ENCODE data around the gene ANKRD55.
"Not testable (repeated sequence)": the region's sequence is repeated elsewhere in the genome, so short reads cannot be mapped to it uniquely, and the experiment has no call there.

ANKRD55 gene

GRCh38 chr5:56233230-56233629 is at the start of gene ANKRD55:
ANKRD55 (minus strand) TSS chr5:56233330; CDS start chr5:56232913, 417 bp downstream.
- no peak for DNase-seq (ENCODE audit: extremely low read depth in 1 of 2, low read depth in 1 of 2)

GRCh38 chr5:56282216-56282615 is 49.1 kb upstream of the ANKRD55 start:
- no peak for DNase-seq (ENCODE audit: extremely low read depth in 1 of 2, low read depth in 1 of 2)

- DNase-seq (ENCODE audit: extremely low read depth in 1 of 2, low read depth in 1 of 2) = no peak
Measured at GRCh38 chr5:56281489-56282165, 48.5 kb upstream of the ANKRD55 start.

GRCh38 chr5:56279979-56280378 is 46.8 kb upstream of the ANKRD55 start:
- DNase-seq (ENCODE audit: extremely low read depth in 1 of 2, low read depth in 1 of 2) = no peak

GRCh38 chr5:56279291-56279690 is 46.2 kb upstream of the ANKRD55 start:
- no peak for DNase-seq (ENCODE audit: extremely low read depth in 1 of 2, low read depth in 1 of 2)

- no peak for DNase-seq (ENCODE audit: extremely low read depth in 1 of 2, low read depth in 1 of 2)
Measured at GRCh38 chr5:56278335-56278753, 45.2 kb upstream of the ANKRD55 start.

GRCh38 chr5:56277573-56277972 is 44.4 kb upstream of the ANKRD55 start:
- no peak for DNase-seq (ENCODE audit: extremely low read depth in 1 of 2, low read depth in 1 of 2)

GRCh38 chr5:56273376-56273955 is 40.3 kb upstream of the ANKRD55 start:
- no peak for DNase-seq (ENCODE audit: extremely low read depth in 1 of 2, low read depth in 1 of 2)

GRCh38 chr5:56272765-56273164 is 39.6 kb upstream of the ANKRD55 start:
- DNase-seq (ENCODE audit: extremely low read depth in 1 of 2, low read depth in 1 of 2) = no peak

GRCh38 chr5:56270568-56271392 is 37.6 kb upstream of the ANKRD55 start:
- DNase-seq (ENCODE audit: extremely low read depth in 1 of 2, low read depth in 1 of 2) = peak; percentile 34 to 62

- no peak for DNase-seq (ENCODE audit: extremely low read depth in 1 of 2, low read depth in 1 of 2)
Measured at GRCh38 chr5:56270058-56270457, 36.9 kb upstream of the ANKRD55 start.

- DNase-seq (ENCODE audit: extremely low read depth in 1 of 2, low read depth in 1 of 2) = no peak
Measured at GRCh38 chr5:56269216-56269927, 36.2 kb upstream of the ANKRD55 start.

GRCh38 chr5:56268707-56269106 is 35.6 kb upstream of the ANKRD55 start:
- DNase-seq (ENCODE audit: extremely low read depth in 1 of 2, low read depth in 1 of 2) = not testable (repeated sequence)

- DNase-seq (ENCODE audit: extremely low read depth in 1 of 2, low read depth in 1 of 2) = no peak
Measured at GRCh38 chr5:56267856-56268255, 34.7 kb upstream of the ANKRD55 start.

GRCh38 chr5:56264417-56265025 is 31.4 kb upstream of the ANKRD55 start:
- no peak for DNase-seq (ENCODE audit: extremely low read depth in 1 of 2, low read depth in 1 of 2)

- no peak for DNase-seq (ENCODE audit: extremely low read depth in 1 of 2, low read depth in 1 of 2)
Measured at GRCh38 chr5:56262279-56262678, 29.1 kb upstream of the ANKRD55 start.

GRCh38 chr5:56259002-56259511 is 25.9 kb upstream of the ANKRD55 start:
- DNase-seq (ENCODE audit: extremely low read depth in 1 of 2, low read depth in 1 of 2) = no peak

- not testable (repeated sequence) for DNase-seq (ENCODE audit: extremely low read depth in 1 of 2, low read depth in 1 of 2)
Measured at GRCh38 chr5:56257763-56258529, 24.8 kb upstream of the ANKRD55 start.

- DNase-seq (ENCODE audit: extremely low read depth in 1 of 2, low read depth in 1 of 2) = no peak
Measured at GRCh38 chr5:56257010-56257409, 23.9 kb upstream of the ANKRD55 start.

GRCh38 chr5:56255502-56255901 is 22.4 kb upstream of the ANKRD55 start:
- DNase-seq (ENCODE audit: extremely low read depth in 1 of 2, low read depth in 1 of 2) = no peak

Data from activated CD8-positive, alpha-beta memory T cell treated with anti-CD3 and anti-CD28 coated beads for 1 hour (primary cell).